ENCODE measurements around the gene GAP43.
"Not testable (repeated sequence)": the region's sequence is repeated elsewhere in the genome, so short reads cannot be mapped to it uniquely, and the experiment has no call there.

Gene GAP43

DNA sequence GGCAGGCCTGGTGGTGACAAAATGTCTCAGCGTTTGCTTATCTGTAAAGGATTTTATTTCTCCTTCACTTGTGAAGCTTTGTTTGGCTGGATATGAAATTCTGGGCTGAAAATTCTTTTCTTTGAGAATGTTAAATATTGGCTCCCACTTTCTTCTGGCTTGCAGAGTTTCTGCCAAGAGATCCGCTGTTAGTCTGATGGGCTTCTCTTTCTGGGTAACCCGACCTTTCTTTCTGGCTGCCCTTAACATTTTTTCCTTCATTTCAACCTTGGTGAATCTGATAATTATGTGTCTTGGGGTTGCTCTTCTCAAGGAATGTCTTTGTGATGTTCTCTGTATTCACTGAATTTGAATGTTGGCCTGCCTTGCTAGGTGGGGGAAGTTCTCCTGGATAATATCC lies 113.0 kb downstream of the GAP43 start:
- ATAC-seq (replicated peaks), result not testable (repeated sequence)

DNA sequence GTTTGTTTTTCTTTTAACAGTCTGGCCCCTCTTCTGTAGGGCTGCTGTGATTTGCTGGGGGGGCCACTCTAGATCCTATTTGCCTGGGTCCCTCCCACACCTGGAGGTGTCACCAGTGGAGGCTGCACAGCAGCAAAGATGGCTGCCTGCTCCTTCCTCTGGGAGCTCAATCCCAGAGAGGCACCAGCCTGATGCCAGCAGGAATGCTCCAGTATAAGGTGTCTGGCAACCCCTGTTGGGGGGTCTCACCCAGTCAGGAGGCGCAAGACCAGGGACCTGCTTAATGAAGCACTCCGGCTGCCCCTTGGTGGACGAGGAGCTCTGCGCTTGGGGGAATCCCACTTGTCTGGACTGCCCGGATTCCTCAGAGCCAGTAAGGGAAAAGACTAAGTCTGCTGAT lies 118.3 kb downstream of the GAP43 start:
- DNase-seq (no peak), ATAC-seq (replicated peaks) (no peak)
- Mint-ChIP-seq H3K27ac (no peak overlapping the region), H3K4me3 (no peak overlapping the region), H3K9me3 (peaks cover 4 to 12% of the 10 kb centered on the region in 2 donors), H3K27me3 (peaks cover 60 to 75% of the 10 kb centered on the region in 2 donors), H3K4me1 (ENCODE audit: low read depth in 2 of 2) (no peaks in the 10 kb centered on the region), H3K36me3 (ENCODE audit: insufficient read depth) (no peaks in the 10 kb centered on the region)

More for the DNA sequence above, 113.0 kb downstream of the GAP43 start:
- not testable (repeated sequence) for H3K4me3 Mint-ChIP-seq; H3K27ac Mint-ChIP-seq; DNase-seq; H3K4me1 Mint-ChIP-seq (ENCODE audit: low read depth in 2 of 2); H3K36me3 Mint-ChIP-seq (ENCODE audit: insufficient read depth)
- H3K9me3 Mint-ChIP-seq, result peaks cover 4 to 12% of the 10 kb centered on the region in 2 donors
- peaks cover 53 to 67% of the 10 kb centered on the region in 2 donors for H3K27me3 Mint-ChIP-seq

DNA sequence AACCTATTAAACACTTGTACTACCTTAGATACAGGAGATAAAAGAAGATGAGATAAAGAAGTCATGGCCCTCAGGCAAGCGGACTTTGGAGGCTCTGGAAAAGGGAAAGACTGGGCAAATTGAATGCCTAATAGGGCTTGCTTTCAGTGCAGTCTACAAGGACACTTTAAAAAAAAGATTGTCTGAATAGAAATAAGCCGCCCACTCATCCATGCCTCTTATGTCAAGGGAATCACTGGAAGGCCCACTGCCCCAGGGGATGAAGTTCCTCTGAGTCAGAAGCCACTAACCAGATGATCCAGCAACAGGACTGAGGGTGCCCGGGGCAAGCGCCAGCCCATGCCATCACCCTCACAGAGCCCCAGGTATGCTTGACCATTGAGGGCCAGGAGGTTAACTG lies 121.2 kb downstream of the GAP43 start:
- not testable (repeated sequence) for DNase-seq; H3K4me1 Mint-ChIP-seq (ENCODE audit: low read depth in 2 of 2); H3K27ac Mint-ChIP-seq; ATAC-seq (replicated peaks); H3K4me3 Mint-ChIP-seq; H3K36me3 Mint-ChIP-seq (ENCODE audit: insufficient read depth)
- peaks cover 4 to 12% of the 10 kb centered on the region in 2 donors for H3K9me3 Mint-ChIP-seq
- peaks cover 59 to 68% of the 10 kb centered on the region in 2 donors for H3K27me3 Mint-ChIP-seq

DNA sequence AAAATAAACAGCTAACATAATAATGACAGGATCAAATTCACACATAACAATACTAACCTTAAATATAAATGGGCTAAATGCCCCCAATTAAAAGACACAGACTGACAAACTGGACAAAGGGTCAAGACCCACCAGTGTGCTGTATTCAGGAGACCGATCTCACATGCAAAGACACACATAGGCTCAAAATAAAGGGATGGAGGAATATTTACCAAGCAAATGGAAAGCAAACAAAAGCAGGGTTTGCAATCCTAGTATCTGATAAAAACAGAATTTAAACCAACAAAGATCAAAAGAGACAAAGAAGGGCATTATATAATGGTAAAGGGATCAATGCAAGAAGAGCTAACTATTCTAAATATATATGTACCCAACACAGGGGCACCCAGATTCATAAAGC lies 129.7 kb downstream of the GAP43 start:
- not testable (repeated sequence) for ATAC-seq (replicated peaks); H3K9me3 Mint-ChIP-seq; H3K4me3 Mint-ChIP-seq; H3K27ac Mint-ChIP-seq; H3K36me3 Mint-ChIP-seq (ENCODE audit: insufficient read depth); DNase-seq; H3K4me1 Mint-ChIP-seq (ENCODE audit: low read depth in 2 of 2)
- peaks cover 34 to 49% of the 10 kb centered on the region in 2 donors for H3K27me3 Mint-ChIP-seq

DNA sequence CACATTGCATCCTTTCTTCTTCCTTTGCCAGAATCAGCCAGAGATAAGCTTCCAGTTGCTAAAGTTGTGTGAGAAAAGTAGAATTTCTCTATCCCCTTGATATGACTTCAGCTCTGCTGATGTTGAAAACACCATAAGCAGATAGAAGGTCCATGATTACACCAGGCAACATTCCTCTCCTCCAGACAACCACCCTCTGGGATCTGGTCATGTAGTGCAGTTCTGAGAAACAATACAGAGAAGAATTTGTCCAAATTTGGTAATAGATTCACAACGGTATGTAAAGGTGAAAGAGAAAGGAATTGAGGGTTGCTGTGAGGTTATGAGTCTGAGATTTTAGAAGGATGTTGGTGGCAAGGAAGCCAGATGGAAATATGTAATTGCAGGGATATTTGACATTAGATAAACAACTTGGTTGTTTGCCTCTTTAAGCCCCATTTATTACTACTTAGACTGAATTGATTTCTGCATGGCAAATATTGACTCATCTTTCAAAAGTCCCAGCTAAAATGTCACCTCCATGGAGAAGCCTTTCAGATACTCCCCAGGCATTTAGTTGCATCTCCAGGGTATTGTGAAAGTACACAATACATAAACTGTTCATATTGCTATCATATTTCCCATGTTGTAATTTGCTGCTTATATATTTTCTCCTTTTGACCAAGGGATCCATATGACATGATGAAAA lies 134.9 kb downstream of the GAP43 start:
- Mint-ChIP-seq H3K27me3 (peaks cover 19 to 20% of the 10 kb centered on the region in 2 donors), H3K9me3 (no peaks in the 10 kb centered on the region), H3K4me3 (no peak overlapping the region), H3K27ac (no peak overlapping the region), H3K36me3 (ENCODE audit: insufficient read depth) (no peaks in the 10 kb centered on the region), H3K4me1 (ENCODE audit: low read depth in 2 of 2) (no peaks in the 10 kb centered on the region)
- DNase-seq (no peak), ATAC-seq (replicated peaks) (no peak)

DNA sequence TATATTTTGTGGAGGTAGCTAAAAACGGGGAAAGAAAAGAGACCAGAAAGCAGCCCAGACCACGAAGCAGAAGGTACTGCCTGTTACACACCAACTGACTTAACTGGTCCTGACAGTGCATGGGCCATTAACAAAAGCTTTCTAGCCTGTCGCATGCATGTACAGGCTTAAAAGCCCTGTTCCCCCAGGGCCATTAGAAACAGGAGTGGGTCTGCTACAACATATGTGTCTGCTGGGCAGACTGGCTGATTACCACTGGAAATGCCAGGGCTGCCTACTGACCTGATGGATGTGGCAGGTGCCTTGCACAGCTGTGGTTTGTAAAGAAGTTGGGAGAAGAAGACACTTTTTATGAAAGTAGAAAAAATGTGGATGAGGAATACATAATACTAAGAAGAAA lies 137.4 kb downstream of the GAP43 start:
- H3K4me3 Mint-ChIP-seq, result no peak overlapping the region
- H3K9me3 Mint-ChIP-seq, result no peaks in the 10 kb centered on the region
- no peak for DNase-seq
- no peak for ATAC-seq (replicated peaks)
- no peak overlapping the region for H3K27ac Mint-ChIP-seq
- H3K4me1 Mint-ChIP-seq (ENCODE audit: low read depth in 2 of 2), result no peaks in the 10 kb centered on the region
- H3K36me3 Mint-ChIP-seq (ENCODE audit: insufficient read depth), result no peaks in the 10 kb centered on the region
- peaks cover 8 to 13% of the 10 kb centered on the region in 2 donors for H3K27me3 Mint-ChIP-seq

DNA sequence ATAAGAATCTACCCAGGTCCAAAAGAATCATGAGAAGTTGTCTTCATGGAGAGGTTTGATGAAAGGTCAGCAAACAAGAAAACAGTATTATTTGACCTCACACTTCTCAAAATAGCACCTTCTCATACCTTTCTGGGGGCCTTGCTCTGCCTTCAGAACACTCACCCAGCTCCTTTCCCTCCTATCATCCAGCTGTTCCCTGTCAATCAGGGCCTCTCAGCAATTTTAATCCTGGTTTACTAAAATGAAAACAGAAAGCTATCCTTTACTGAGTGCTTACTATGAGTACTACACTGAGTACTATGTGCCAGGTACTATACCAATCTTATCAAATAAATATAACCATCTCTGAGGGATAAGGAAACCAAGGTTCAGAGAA lies 138.6 kb downstream of the GAP43 start:
- Mint-ChIP-seq H3K9me3 (no peaks in the 10 kb centered on the region), H3K4me1 (ENCODE audit: low read depth in 2 of 2) (no peaks in the 10 kb centered on the region), H3K27ac (no peak overlapping the region)

DNA sequence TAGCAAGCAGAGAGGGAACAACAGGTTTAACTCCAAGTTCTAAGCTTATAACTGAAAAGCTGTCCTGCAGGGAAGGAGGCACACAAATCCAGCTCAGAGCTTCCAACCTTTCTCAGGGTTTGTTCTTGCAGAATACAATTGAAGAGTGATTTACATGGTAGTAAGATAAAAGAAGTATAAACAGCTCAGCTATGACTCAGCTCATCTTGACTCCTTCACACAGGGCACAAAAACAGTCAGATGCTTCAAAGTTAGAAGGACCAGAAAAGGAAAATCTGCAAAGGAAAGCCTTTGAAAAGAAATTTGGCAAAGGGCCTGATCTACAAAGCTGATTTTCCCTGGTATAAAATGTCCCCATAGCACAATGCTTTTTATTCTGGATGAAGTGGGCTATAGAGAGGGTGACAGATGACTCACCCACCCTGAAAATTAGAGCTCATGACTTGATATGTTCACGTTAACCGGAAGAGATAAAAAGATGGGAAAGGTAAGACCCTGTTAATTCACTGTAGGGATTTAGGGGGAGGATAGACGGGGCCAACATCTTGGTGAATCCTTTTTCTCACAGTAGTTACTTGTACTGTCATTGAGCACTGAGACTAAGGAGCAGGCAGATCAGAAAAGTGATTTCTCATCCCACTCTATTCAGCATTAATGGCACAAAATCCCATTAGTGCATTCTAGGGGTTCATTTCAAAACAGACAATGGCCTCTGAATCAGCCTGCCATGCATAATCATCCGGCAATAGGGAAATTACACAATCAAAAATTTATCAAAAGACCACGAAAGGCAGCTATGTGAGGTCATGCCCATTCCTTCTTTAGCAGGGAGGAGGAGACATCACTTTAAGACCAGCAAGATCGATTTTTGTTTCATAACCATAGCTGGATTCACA lies 143.5 kb downstream of the GAP43 start:
- DNase-seq, result no peak
- H3K9me3 Mint-ChIP-seq, result no peaks in the 10 kb centered on the region
- H3K4me1 Mint-ChIP-seq (ENCODE audit: low read depth in 2 of 2), result no peaks in the 10 kb centered on the region
- H3K36me3 Mint-ChIP-seq (ENCODE audit: insufficient read depth), result no peaks in the 10 kb centered on the region
- ATAC-seq (replicated peaks), result no peak
- no peak overlapping the region for H3K27ac Mint-ChIP-seq
- H3K4me3 Mint-ChIP-seq, result no peak overlapping the region
- peaks cover 0 to 6% of the 10 kb centered on the region in 2 donors for H3K27me3 Mint-ChIP-seq

More for the DNA sequence above, 138.6 kb downstream of the GAP43 start:
- no peak for DNase-seq
- peaks cover 13 to 14% of the 10 kb centered on the region in 2 donors for H3K27me3 Mint-ChIP-seq
- no peak for ATAC-seq (replicated peaks)
- no peaks in the 10 kb centered on the region for H3K36me3 Mint-ChIP-seq (ENCODE audit: insufficient read depth)
- no peak overlapping the region for H3K4me3 Mint-ChIP-seq

DNA sequence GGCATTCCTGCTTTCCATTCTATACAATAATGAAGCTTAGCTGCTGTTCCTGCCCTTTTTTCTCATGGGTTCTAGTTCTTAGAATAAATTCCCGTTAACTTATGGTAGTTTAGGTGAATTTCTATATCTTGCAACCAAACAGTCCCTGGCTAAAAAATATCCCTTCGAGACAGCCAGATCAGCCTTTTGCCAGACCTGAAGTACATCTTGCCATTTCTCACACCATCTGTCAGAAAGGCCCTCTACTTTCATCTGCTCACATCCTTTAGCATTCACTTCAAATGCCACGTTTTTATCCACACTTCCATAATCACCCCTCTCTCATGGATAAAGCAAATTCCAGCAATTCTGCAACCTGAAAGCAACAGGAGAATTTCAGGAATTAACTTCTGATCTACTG lies 145.4 kb downstream of the GAP43 start:
- Mint-ChIP-seq H3K27me3 (peaks cover 0 to 6% of the 10 kb centered on the region in 2 donors), H3K36me3 (ENCODE audit: insufficient read depth) (no peaks in the 10 kb centered on the region), H3K4me1 (ENCODE audit: low read depth in 2 of 2) (no peaks in the 10 kb centered on the region), H3K27ac (no peak overlapping the region), H3K9me3 (no peaks in the 10 kb centered on the region), H3K4me3 (no peak overlapping the region)
- no peak for ATAC-seq (replicated peaks)
- no peak for DNase-seq

Data from effector memory CD8-positive, alpha-beta T cell (primary cell).